GM12891 (cell line): ENCODE measurements around the gene STX16.

Experiments used
- PAX5 ChIP-seq: IDR thresholded peaks from 2 replicates; pipeline ENCODE4 v1.6.1; 2011; ENCODE audit warnings: low read length, moderate library complexity, mild to moderate bottlenecking; ENCODE audit not compliant: insufficient read depth, severe bottlenecking
- POLR2A ChIP-seq: IDR thresholded peaks from 2 replicates; pipeline ENCODE4 v1.6.1; 2011; ENCODE audit warnings: low read depth, low read length, control low read depth
- POLR2AphosphoS5 ChIP-seq: IDR thresholded peaks from 2 replicates; pipeline ENCODE4 v1.6.1; 2011; ENCODE audit warnings: low read depth, low read length, control low read depth
- POU2F2 ChIP-seq: IDR thresholded peaks from 2 replicates; pipeline ENCODE4 v1.6.1; 2011; ENCODE audit warnings: low read depth, mild to moderate bottlenecking, control low read depth, low read length, moderate library complexity
- SPI1 ChIP-seq: IDR thresholded peaks from 2 replicates; pipeline ENCODE4 v1.6.1; 2011; ENCODE audit warnings: low read depth, low read length, control low read depth
- TAF1 ChIP-seq: IDR thresholded peaks from 2 replicates; pipeline ENCODE4 v1.6.1; 2011; ENCODE audit warnings: low read depth, low read length, control low read depth

DNA sequence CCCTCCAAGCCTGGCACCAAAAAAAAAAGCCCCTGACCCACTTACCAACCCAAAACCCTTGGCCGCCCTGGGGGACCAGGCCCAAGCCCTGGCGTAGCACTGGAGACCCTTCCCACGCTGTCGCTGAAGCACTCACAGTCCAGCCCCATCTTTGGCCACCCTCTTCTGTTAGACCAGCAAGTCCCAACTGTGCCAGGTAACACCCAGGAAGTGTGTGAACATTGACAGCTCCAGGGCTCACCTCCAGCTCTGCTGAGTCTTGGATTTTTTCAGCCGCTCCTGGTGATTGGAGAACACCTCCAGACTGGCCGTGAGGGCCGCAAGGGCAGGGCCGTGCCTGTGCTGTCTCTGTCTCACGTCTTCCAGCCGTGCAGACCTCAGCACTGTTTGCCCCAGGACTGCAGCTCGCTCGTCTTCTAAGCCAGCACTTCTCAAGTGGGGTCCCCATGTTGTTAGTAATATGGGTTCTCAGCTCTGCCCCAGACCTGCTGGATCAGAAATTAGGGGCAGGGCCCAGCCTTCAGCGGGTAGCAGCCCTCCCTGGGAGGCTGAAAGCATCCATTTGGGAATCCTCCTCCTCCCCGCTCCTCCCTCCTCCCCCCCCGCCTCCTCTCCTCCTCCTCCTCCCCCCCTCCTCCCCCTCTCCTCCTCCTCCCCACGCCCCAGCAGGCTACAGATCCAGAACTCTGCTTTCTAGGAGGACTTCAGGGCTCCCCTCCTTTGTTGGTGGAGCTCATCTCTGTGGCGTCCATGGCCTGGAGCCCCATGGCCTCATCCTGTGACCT, 59.6 kb downstream of the STX16 start:
- TF ChIP-seq POLR2A, result no peak
- TF ChIP-seq SPI1, result no peak
- TF ChIP-seq TAF1, result no peak
- TF ChIP-seq POLR2AphosphoS5, result no peak
- no peak for TF ChIP-seq PAX5
- no peak for TF ChIP-seq POU2F2
